HG03196 (cell line): Measurements from ENCODE around the gene NPTX2.

ENCODE experiments used
- ATAC-seq: cut with Tn5 transposase; IDR thresholded peaks from one replicate; pipeline ENCODE4 v1.9.1; 2021; ENCODE audit not compliant: unreplicated experiment

The NPTX2 gene

GRCh38 chr7:98653601-98654310, 36.7 kb downstream of the NPTX2 start:
- no peak for ATAC-seq

- no peak for ATAC-seq
Measured at GRCh38 chr7:98654524-98655272, 37.6 kb downstream of the NPTX2 start.

- ATAC-seq, result no peak
Measured at GRCh38 chr7:98655611-98656010, 38.5 kb downstream of the NPTX2 start.

GRCh38 chr7:98656899-98657298, 39.8 kb downstream of the NPTX2 start:
- ATAC-seq, result no peak

- no peak for ATAC-seq
Measured at GRCh38 chr7:98657736-98658135, 40.7 kb downstream of the NPTX2 start.

GRCh38 chr7:98659756-98660155, 42.7 kb downstream of the NPTX2 start:
- no peak for ATAC-seq

- ATAC-seq, result no peak
Measured at GRCh38 chr7:98661607-98662006, 44.5 kb downstream of the NPTX2 start.

- ATAC-seq, result no peak
Measured at GRCh38 chr7:98662289-98662688, 45.2 kb downstream of the NPTX2 start.

GRCh38 chr7:98664882-98665281, 47.8 kb downstream of the NPTX2 start:
- ATAC-seq, result no peak

GRCh38 chr7:98668255-98668654, 51.2 kb downstream of the NPTX2 start:
- no peak for ATAC-seq

GRCh38 chr7:98669329-98670000, 52.4 kb downstream of the NPTX2 start:
- ATAC-seq, result no peak

GRCh38 chr7:98670186-98670585, 53.1 kb downstream of the NPTX2 start:
- ATAC-seq, result no peak

GRCh38 chr7:98671733-98672331, 54.7 kb downstream of the NPTX2 start:
- no peak for ATAC-seq

- ATAC-seq, result no peak
Measured at GRCh38 chr7:98674461-98674860, 57.4 kb downstream of the NPTX2 start.

- no peak for ATAC-seq
Measured at GRCh38 chr7:98674881-98675280, 57.8 kb downstream of the NPTX2 start.

GRCh38 chr7:98678215-98678614, 61.1 kb downstream of the NPTX2 start:
- ATAC-seq, result no peak
